ENCODE data around the gene BAAT. TPM values are rescaled to one million over a fixed set of nuclear protein-coding genes. Genes with fewer than 3 reads are reported as not detected.
"Not testable (repeated sequence)": the region's sequence is repeated elsewhere in the genome, so short reads cannot be mapped to it uniquely, and the experiment has no call there.

The BAAT gene
- not detected for total RNA-seq

- not testable (repeated sequence) for DNase-seq (ENCODE audit: low read depth in 2 of 3, low spot score in 2 of 3)
Observed at GRCh38 chr9:101384873-101385536, at the start of gene BAAT. TSS of gene BAAT (minus strand) at chr9:101385006. CDS start at chr9:101371404, 13,602 bp downstream.

- no peak for DNase-seq (ENCODE audit: low read depth in 2 of 3, low spot score in 2 of 3)
Observed at GRCh38 chr9:101433229-101433628, 48.4 kb upstream of the BAAT start.

GRCh38 chr9:101432740-101433139 lies 47.9 kb upstream of the BAAT start:
- no peak for DNase-seq (ENCODE audit: low read depth in 2 of 3, low spot score in 2 of 3)

- DNase-seq (ENCODE audit: low read depth in 2 of 3, low spot score in 2 of 3): no peak
Observed at GRCh38 chr9:101432171-101432570, 47.4 kb upstream of the BAAT start.

GRCh38 chr9:101429736-101430135 lies 44.9 kb upstream of the BAAT start:
- no peak for DNase-seq (ENCODE audit: low read depth in 2 of 3, low spot score in 2 of 3)

GRCh38 chr9:101428909-101429308 lies 44.1 kb upstream of the BAAT start:
- DNase-seq (ENCODE audit: low read depth in 2 of 3, low spot score in 2 of 3): no peak

- no peak for DNase-seq (ENCODE audit: low read depth in 2 of 3, low spot score in 2 of 3)
Observed at GRCh38 chr9:101427957-101428655, 43.3 kb upstream of the BAAT start.

- DNase-seq (ENCODE audit: low read depth in 2 of 3, low spot score in 2 of 3): no peak
Observed at GRCh38 chr9:101427358-101427757, 42.6 kb upstream of the BAAT start.

GRCh38 chr9:101421653-101422065 lies 36.9 kb upstream of the BAAT start:
- no peak for DNase-seq (ENCODE audit: low read depth in 2 of 3, low spot score in 2 of 3)

GRCh38 chr9:101419863-101420262 lies 35.1 kb upstream of the BAAT start:
- no peak for DNase-seq (ENCODE audit: low read depth in 2 of 3, low spot score in 2 of 3)

GRCh38 chr9:101418518-101419430 lies 34.0 kb upstream of the BAAT start:
- no peak for DNase-seq (ENCODE audit: low read depth in 2 of 3, low spot score in 2 of 3)

- DNase-seq (ENCODE audit: low read depth in 2 of 3, low spot score in 2 of 3): peak in 1 of 3 donors; percentile 35
Observed at GRCh38 chr9:101417977-101418376, 33.2 kb upstream of the BAAT start.

- DNase-seq (ENCODE audit: low read depth in 2 of 3, low spot score in 2 of 3): no peak
Observed at GRCh38 chr9:101417389-101417788, 32.6 kb upstream of the BAAT start.

GRCh38 chr9:101415578-101415977 lies 30.8 kb upstream of the BAAT start:
- no peak for DNase-seq (ENCODE audit: low read depth in 2 of 3, low spot score in 2 of 3)

GRCh38 chr9:101414839-101415238 lies 30.0 kb upstream of the BAAT start:
- no peak for DNase-seq (ENCODE audit: low read depth in 2 of 3, low spot score in 2 of 3)

GRCh38 chr9:101409079-101409477 lies 24.3 kb upstream of the BAAT start:
- no peak for DNase-seq (ENCODE audit: low read depth in 2 of 3, low spot score in 2 of 3)

- DNase-seq (ENCODE audit: low read depth in 2 of 3, low spot score in 2 of 3): peak in 1 of 3 donors; percentile 18
Observed at GRCh38 chr9:101408374-101409078, 23.7 kb upstream of the BAAT start.

GRCh38 chr9:101403516-101404285 lies 18.9 kb upstream of the BAAT start:
- peak in 1 of 3 donors; percentile 21 for DNase-seq (ENCODE audit: low read depth in 2 of 3, low spot score in 2 of 3)

- DNase-seq (ENCODE audit: low read depth in 2 of 3, low spot score in 2 of 3): no peak
Observed at GRCh38 chr9:101400120-101400519, 15.3 kb upstream of the BAAT start.

GRCh38 chr9:101399643-101399970 lies 14.8 kb upstream of the BAAT start:
- no peak for DNase-seq (ENCODE audit: low read depth in 2 of 3, low spot score in 2 of 3)

Measured in hematopoietic multipotent progenitor cell (in vitro differentiated cells).